CD4-positive, alpha-beta T cell (primary cell): ENCODE measurements around the gene NRSN2. TPM values are rescaled to one million over a fixed set of nuclear protein-coding genes. Genes with fewer than 3 reads are reported as not detected.
A peak's percentile ranks its signal among the peaks of the same experiment; 100 is the strongest.

Experiments
- ATAC-seq: fragments of 200-7000 bp; cut with Tn5 transposase; one replicate; pipeline ENCODE4 v1.10.0; 2022; ENCODE audit warnings: mild to moderate bottlenecking; ENCODE audit not compliant: poor library complexity
- CTCF ChIA-PET: fragments of 350-600 bp; sonication (Branson Sonifier 250); formaldehyde crosslinking; loops from one replicate; lab custom pipeline; 2021; ENCODE audit warnings: antibody characterized with exemption, inconsistent platforms; lab: Charles Lee
- POLR2A ChIA-PET: fragments of 350-600 bp; sonication (Branson Sonifier 250); formaldehyde crosslinking; loops from one replicate; lab custom pipeline; 2021; ENCODE audit warnings: antibody characterized with exemption, inconsistent platforms; lab: Charles Lee
- DNase-seq, 14 experiments: peaks; one replicate each; pipeline ENCODE4 v3.0.0-alpha.2; 2013 to 2020; ENCODE audit warnings: mixed read lengths in 2 of 14
- H3K27ac ChIP-seq, 2 donors: one replicate each; pipeline versions ENCODE4 v1.5.1 to v1.7.0; 2013; ENCODE audit warnings: low read length in 2 of 2, low read depth in 1 of 2, mild to moderate bottlenecking in 1 of 2
- H3K27me3 ChIP-seq, 2 experiments: 1 replicate in 1 of 2; 2 replicates in 1 of 2; pipeline versions ENCODE4 v1.6.1 to v1.7.0; 2013; ENCODE audit warnings: low read length in 2 of 2, control low read depth in 1 of 2, mild to moderate bottlenecking in 1 of 2, moderate library complexity in 1 of 2; ENCODE audit not compliant: insufficient read depth in 2 of 2, control insufficient read depth in 1 of 2
- H3K36me3 ChIP-seq: one replicate; pipeline ENCODE4 v1.6.1; 2013; ENCODE audit warnings: low read length, control low read depth; ENCODE audit not compliant: insufficient read depth
- H3K4me1 ChIP-seq: one replicate; pipeline ENCODE4 v1.6.1; 2013; ENCODE audit warnings: low read length, control low read depth; ENCODE audit not compliant: insufficient read depth
- H3K4me3 ChIP-seq: one replicate; pipeline ENCODE4 v1.5.1; 2013; ENCODE audit warnings: mild to moderate bottlenecking, low read length, moderate library complexity
- H3K9me3 ChIP-seq, 2 experiments: 1 replicate in 1 of 2; 2 replicates in 1 of 2; pipeline versions ENCODE4 v1.6.1 to v1.7.0; 2013; ENCODE audit warnings: low read length in 2 of 2, mild to moderate bottlenecking in 2 of 2, control low read depth in 1 of 2, moderate library complexity in 1 of 2; ENCODE audit not compliant: control insufficient read depth in 1 of 2, insufficient read depth in 1 of 2
- H3K27ac Mint-ChIP-seq: one replicate; pipeline ENCODE4 v1.8.0; 2020; ENCODE audit warnings: mixed read lengths
- H3K27me3 Mint-ChIP-seq: one replicate; pipeline ENCODE4 v1.8.0; 2021; ENCODE audit warnings: mixed read lengths
- H3K36me3 Mint-ChIP-seq: one replicate; pipeline ENCODE4 v1.8.0; 2021; ENCODE audit warnings: low read depth, mixed read lengths
- H3K4me1 Mint-ChIP-seq: one replicate; pipeline ENCODE4 v1.8.0; 2021; ENCODE audit warnings: low read depth, mixed read lengths
- H3K4me3 Mint-ChIP-seq: one replicate; pipeline ENCODE4 v1.8.0; 2020; ENCODE audit warnings: mild to moderate bottlenecking, mixed read lengths
- H3K9me3 Mint-ChIP-seq: one replicate; pipeline ENCODE4 v1.8.0; 2020; ENCODE audit warnings: mixed read lengths
- CTCF ChIP-seq: fragments of 200-600 bp; IDR thresholded peaks from one replicate; pipeline ENCODE4 v1.8.0; 2022; ENCODE audit warnings: antibody characterized with exemption, mild to moderate bottlenecking
- intact Hi-C, 2 experiments: fragments of 100-400 bp; cut with DNase I in 1 of 2; cut with micrococcal nuclease in 1 of 2; formaldehyde crosslinking; loops; one replicate each; pipeline versions ENCODE4 v1.15.1 to v1.9.0; 2023 to 2025; cut with DNase I, micrococcal nuclease
- total RNA-seq, 174 experiments: library from RNA in 2 of 174; stranded (reverse) in 2 of 174; gene quantifications; one replicate each; pipeline ENCODE4 v1.2.3 and lab custom pipeline; 2021 to 2026

NRSN2 gene
- total RNA-seq, 2 experiments from 2014 or later: 0.69 to 1.3 TPM

- H3K36me3 Mint-ChIP-seq: no peaks in the 10 kb centered on the region
- H3K4me1 ChIP-seq: peaks cover 4% of the 10 kb centered on the region
- TF ChIP-seq CTCF: no peak
- peaks cover 0 to 8% of the 10 kb centered on the region in 2 experiments for H3K9me3 ChIP-seq
- H3K36me3 ChIP-seq: no peaks in the 10 kb centered on the region
- H3K27me3 Mint-ChIP-seq: no peaks in the 10 kb centered on the region
- no peaks in the 10 kb centered on the region for H3K9me3 Mint-ChIP-seq
- CTCF ChIA-PET: no interaction called here
- H3K4me3 Mint-ChIP-seq: no peak overlapping the region
- POLR2A ChIA-PET: no interaction called here
- H3K27ac Mint-ChIP-seq: no peak overlapping the region
- no peak overlapping the region for H3K4me3 ChIP-seq
- H3K27me3 ChIP-seq: no peaks in the 10 kb centered on the region
- no peak overlapping the region for H3K27ac ChIP-seq
- ATAC-seq (no peak), DNase-seq (no peak)
- intact Hi-C loops: no loop called here
- peaks cover 7% of the 10 kb centered on the region for H3K4me1 Mint-ChIP-seq
These were observed 5.2 kb upstream of the NRSN2 start for GRCh38 chr20:341682-342081.

- CTCF ChIA-PET: no interaction called here
These were observed 3.8 kb upstream of the NRSN2 start for GRCh38 chr20:343107-343506.

GRCh38 chr20:346033-346639, 775 bp upstream of the NRSN2 start:
- Mint-ChIP-seq H3K27me3 (no peaks in the 10 kb centered on the region), H3K27ac (no peak overlapping the region), H3K36me3 (peaks cover 4% of the 10 kb centered on the region), H3K4me1 (peaks cover 14% of the 10 kb centered on the region), H3K9me3 (no peaks in the 10 kb centered on the region), H3K4me3 (peak overlapping the region; percentile 82)
- DNase-seq (no peak), ATAC-seq (no peak)
- no peak overlapping the region for H3K27ac ChIP-seq
- peaks cover 0 to 8% of the 10 kb centered on the region in 2 experiments for H3K9me3 ChIP-seq
- H3K4me3 ChIP-seq: no peak overlapping the region
- CTCF ChIA-PET: interaction anchor here (1.1 to 2.9 kb wide), 3 partner anchors 8 to 22 kb away, joined by 3 to 9 read pairs (median 5); no protein-coding TSS in a partner anchor
- POLR2A ChIA-PET: no interaction called here
- TF ChIP-seq CTCF: no peak
- H3K36me3 ChIP-seq: no peaks in the 10 kb centered on the region
- intact Hi-C loops: no loop called here
- H3K4me1 ChIP-seq: peaks cover 23% of the 10 kb centered on the region
- no peaks in the 10 kb centered on the region for H3K27me3 ChIP-seq

More at GRCh38 chr20:343107-343506, 3.8 kb upstream of the NRSN2 start:
- peaks cover 9% of the 10 kb centered on the region for H3K4me1 Mint-ChIP-seq
- no peak overlapping the region for H3K27ac Mint-ChIP-seq
- intact Hi-C loops: no loop called here
- H3K4me3 Mint-ChIP-seq: no peak overlapping the region
- Histone ChIP-seq H3K4me1 (peaks cover 17% of the 10 kb centered on the region), H3K27me3 (no peaks in the 10 kb centered on the region), H3K36me3 (no peaks in the 10 kb centered on the region), H3K9me3 (peaks cover 0 to 8% of the 10 kb centered on the region in 2 experiments), H3K27ac (no peak overlapping the region), H3K4me3 (no peak overlapping the region)
- H3K27me3 Mint-ChIP-seq: no peaks in the 10 kb centered on the region
- DNase-seq (no peak), ATAC-seq (no peak)
- H3K9me3 Mint-ChIP-seq: no peaks in the 10 kb centered on the region
- peaks cover 1% of the 10 kb centered on the region for H3K36me3 Mint-ChIP-seq
- POLR2A ChIA-PET: no interaction called here
- TF ChIP-seq CTCF: no peak
